GM23338 (cell line): ENCODE data around the gene TCERG1L. TPM values are rescaled to one million over a fixed set of nuclear protein-coding genes. Genes with fewer than 3 reads are reported as not detected.

Experiments
- ATAC-seq: fragments of 200-7000 bp; cut with Tn5 transposase; 3 replicates; pipeline ENCODE4 v1.9.1; 2020
- DNase-seq: peaks from one replicate; pipeline ENCODE4 v3.0.0-alpha.2; 2015; ENCODE audit warnings: low spot score
- H2AFZ ChIP-seq: fragments of 200-600 bp; sonication (generic); 2 replicates; pipeline ENCODE4 v1.8.0; 2016; ENCODE audit warnings: antibody characterized with exemption, mild to moderate bottlenecking, moderate library complexity
- H3F3A ChIP-seq: fragments of 200-600 bp; sonication (generic); replicated peaks from 2 replicates; pipeline ENCODE4 v1.8.0; 2017; ENCODE audit warnings: antibody characterized with exemption, mixed run types, low read depth
- H3K27ac ChIP-seq: fragments of 200-600 bp; sonication (generic); 2 replicates; pipeline ENCODE4 v1.6.1; 2016; ENCODE audit warnings: low read depth
- H3K27me3 ChIP-seq: fragments of 200-600 bp; sonication (generic); 2 replicates; pipeline ENCODE4 v1.8.0; 2016; ENCODE audit warnings: mild to moderate bottlenecking, mixed run types, moderate library complexity; ENCODE audit not compliant: insufficient read depth
- H3K36me3 ChIP-seq: fragments of 200-600 bp; sonication (generic); 2 replicates; pipeline ENCODE4 v1.8.0; 2016; ENCODE audit warnings: mild to moderate bottlenecking; ENCODE audit not compliant: insufficient read depth
- H3K4me1 ChIP-seq: fragments of 200-600 bp; sonication (generic); 2 replicates; pipeline ENCODE4 v1.8.0; 2016; ENCODE audit warnings: mild to moderate bottlenecking, moderate library complexity; ENCODE audit not compliant: insufficient read depth
- H3K4me2 ChIP-seq: fragments of 200-600 bp; sonication (generic); 2 replicates; pipeline ENCODE4 v1.7.1; 2017; ENCODE audit warnings: mixed run types
- H3K4me3 ChIP-seq: fragments of 200-600 bp; sonication (generic); 2 replicates; pipeline ENCODE4 v1.6.1; 2016; ENCODE audit warnings: mixed run types
- H3K79me2 ChIP-seq: fragments of 200-600 bp; sonication (generic); replicated peaks from 2 replicates; pipeline ENCODE4 v1.8.0; 2017; ENCODE audit warnings: mild to moderate bottlenecking; ENCODE audit not compliant: insufficient read depth
- H3K9me2 ChIP-seq: fragments of 200-600 bp; sonication (generic); 2 replicates; pipeline ENCODE4 v1.8.0; 2017; ENCODE audit not compliant: insufficient read depth
- H4K20me1 ChIP-seq: fragments of 200-600 bp; sonication (generic); replicated peaks from 2 replicates; pipeline ENCODE4 v1.8.0; 2017; ENCODE audit warnings: mild to moderate bottlenecking; ENCODE audit not compliant: insufficient read depth
- H3K27ac Mint-ChIP-seq: 2 replicates; pipeline ENCODE4 v1.8.0; 2020; ENCODE audit warnings: inconsistent platforms, mild to moderate bottlenecking, moderate library complexity, mixed read lengths
- H3K27me3 Mint-ChIP-seq: 3 replicates; pipeline ENCODE4 v1.8.0; 2022; ENCODE audit warnings: low read depth, mild to moderate bottlenecking, moderate library complexity, mixed read lengths, inconsistent platforms; ENCODE audit not compliant: insufficient read depth, poor library complexity
- H3K36me3 Mint-ChIP-seq: 3 replicates; pipeline ENCODE4 v1.8.0; 2021; ENCODE audit warnings: low read depth, mild to moderate bottlenecking, inconsistent platforms, moderate library complexity, mixed read lengths
- H3K4me1 Mint-ChIP-seq: 3 replicates; pipeline ENCODE4 v1.8.0; 2020; ENCODE audit warnings: mild to moderate bottlenecking, inconsistent platforms, mixed read lengths
- H3K4me3 Mint-ChIP-seq: 3 replicates; pipeline ENCODE4 v1.8.0; 2021; ENCODE audit warnings: moderate library complexity, mild to moderate bottlenecking, inconsistent platforms, mixed read lengths
- H3K9me3 Mint-ChIP-seq: 3 replicates; pipeline ENCODE4 v1.8.0; 2020; ENCODE audit warnings: moderate library complexity, mild to moderate bottlenecking, inconsistent platforms, mixed read lengths
- CREB1 ChIP-seq: fragments of 250-450 bp; sonication (Bioruptor Pico); IDR thresholded peaks from 2 replicates; pipeline ENCODE4 v1.5.0; 2020; ENCODE audit warnings: low read depth, mild to moderate bottlenecking, moderate library complexity
- EZH2phosphoT487 ChIP-seq: fragments of 200-600 bp; sonication (generic); IDR thresholded peaks from one replicate; pipeline ENCODE4 v1.8.1; 2018; ENCODE audit warnings: antibody characterized with exemption; ENCODE audit not compliant: unreplicated experiment
- NANOG ChIP-seq: IDR thresholded peaks from 2 replicates; pipeline ENCODE4 v1.6.1; 2016; ENCODE audit warnings: antibody characterized with exemption, borderline replicate concordance
- ZNF114 ChIP-seq: fragments of 250-450 bp; sonication (Bioruptor Pico); IDR thresholded peaks from 2 replicates; pipeline ENCODE4 v1.5.0; 2020; ENCODE audit warnings: mild to moderate bottlenecking, moderate library complexity
- ZNF331 ChIP-seq: fragments of 250-450 bp; sonication (Bioruptor Pico); IDR thresholded peaks from 2 replicates; pipeline ENCODE4 v1.5.0; 2020; ENCODE audit warnings: low read depth, mild to moderate bottlenecking, moderate library complexity
- polyA plus RNA-seq: library from polyadenylated mRNA; unstranded; fragments of >200 nt; fragmentation: Nextera tagmentation; extraction: Ambion mirVana; gene quantifications from 2 replicates; pipeline ENCODE4 v1.2.1, GENCODE V29; 2016
- total RNA-seq: library from RNA; depleted of rRNA; stranded (reverse); fragments of >200 nt; shearing (Covaris generic); gene quantifications from 2 replicates; pipeline ENCODE4 v1.2.3, GENCODE V29; 2014
- TF ChIP-seq, protein P1 (sequence below), 2 experiments: fragments of 200-600 bp in 1 of 2; sonication (generic) in 1 of 2; conservative IDR thresholded peaks; 2 replicates each; pipeline versions ENCODE4 v1.5.1 to v1.6.1; 2016 to 2017; ENCODE audit warnings: antibody characterized with exemption in 2 of 2, low read depth in 2 of 2, mild to moderate bottlenecking in 2 of 2, moderate library complexity in 1 of 2
- TF ChIP-seq, protein P2 (sequence below): IDR thresholded peaks from one replicate; pipeline ENCODE4 v1.6.1; 2018; ENCODE audit warnings: antibody characterized with exemption; ENCODE audit not compliant: unreplicated experiment
- TF ChIP-seq, protein P3 (sequence below): IDR thresholded peaks from 2 replicates; pipeline ENCODE4 v1.6.1; 2016; ENCODE audit warnings: antibody characterized with exemption

TCERG1L gene
- total and polyA plus RNA-seq, 2 experiments from 2014 or later: 3.9 to 5.5 TPM

DNA sequence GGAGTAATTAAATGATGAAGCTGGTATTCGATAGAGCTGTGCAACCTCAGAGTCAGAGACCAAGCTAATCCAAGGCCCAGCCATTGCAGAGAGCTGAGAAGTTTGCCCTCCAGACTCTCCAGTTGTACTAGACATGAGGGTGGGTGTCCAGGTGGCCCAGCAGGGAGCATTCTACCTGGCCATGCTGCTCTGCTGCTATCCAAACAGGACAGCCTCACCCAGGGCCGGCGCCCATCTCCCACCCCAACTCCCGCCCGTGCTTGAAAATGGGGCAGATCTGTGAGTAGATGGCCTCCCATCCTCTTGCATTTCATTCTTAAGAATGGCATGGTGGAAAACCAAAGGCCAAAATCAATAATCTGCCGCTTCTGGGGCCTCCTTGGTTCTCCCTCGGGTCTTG is 124.2 kb downstream of the TCERG1L start (continued):
- TF ChIP-seq, protein P1, sequence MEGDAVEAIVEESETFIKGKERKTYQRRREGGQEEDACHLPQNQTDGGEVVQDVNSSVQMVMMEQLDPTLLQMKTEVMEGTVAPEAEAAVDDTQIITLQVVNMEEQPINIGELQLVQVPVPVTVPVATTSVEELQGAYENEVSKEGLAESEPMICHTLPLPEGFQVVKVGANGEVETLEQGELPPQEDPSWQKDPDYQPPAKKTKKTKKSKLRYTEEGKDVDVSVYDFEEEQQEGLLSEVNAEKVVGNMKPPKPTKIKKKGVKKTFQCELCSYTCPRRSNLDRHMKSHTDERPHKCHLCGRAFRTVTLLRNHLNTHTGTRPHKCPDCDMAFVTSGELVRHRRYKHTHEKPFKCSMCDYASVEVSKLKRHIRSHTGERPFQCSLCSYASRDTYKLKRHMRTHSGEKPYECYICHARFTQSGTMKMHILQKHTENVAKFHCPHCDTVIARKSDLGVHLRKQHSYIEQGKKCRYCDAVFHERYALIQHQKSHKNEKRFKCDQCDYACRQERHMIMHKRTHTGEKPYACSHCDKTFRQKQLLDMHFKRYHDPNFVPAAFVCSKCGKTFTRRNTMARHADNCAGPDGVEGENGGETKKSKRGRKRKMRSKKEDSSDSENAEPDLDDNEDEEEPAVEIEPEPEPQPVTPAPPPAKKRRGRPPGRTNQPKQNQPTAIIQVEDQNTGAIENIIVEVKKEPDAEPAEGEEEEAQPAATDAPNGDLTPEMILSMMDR (conservative IDR thresholded peaks at IDR 0.05; ENCODE audit: low read depth in 2 of 2): no peak
- TF ChIP-seq EZH2phosphoT487: no peak
- no peak for TF ChIP-seq ZNF114 (CRISPR knock-in tag)
- TF ChIP-seq, protein P2, sequence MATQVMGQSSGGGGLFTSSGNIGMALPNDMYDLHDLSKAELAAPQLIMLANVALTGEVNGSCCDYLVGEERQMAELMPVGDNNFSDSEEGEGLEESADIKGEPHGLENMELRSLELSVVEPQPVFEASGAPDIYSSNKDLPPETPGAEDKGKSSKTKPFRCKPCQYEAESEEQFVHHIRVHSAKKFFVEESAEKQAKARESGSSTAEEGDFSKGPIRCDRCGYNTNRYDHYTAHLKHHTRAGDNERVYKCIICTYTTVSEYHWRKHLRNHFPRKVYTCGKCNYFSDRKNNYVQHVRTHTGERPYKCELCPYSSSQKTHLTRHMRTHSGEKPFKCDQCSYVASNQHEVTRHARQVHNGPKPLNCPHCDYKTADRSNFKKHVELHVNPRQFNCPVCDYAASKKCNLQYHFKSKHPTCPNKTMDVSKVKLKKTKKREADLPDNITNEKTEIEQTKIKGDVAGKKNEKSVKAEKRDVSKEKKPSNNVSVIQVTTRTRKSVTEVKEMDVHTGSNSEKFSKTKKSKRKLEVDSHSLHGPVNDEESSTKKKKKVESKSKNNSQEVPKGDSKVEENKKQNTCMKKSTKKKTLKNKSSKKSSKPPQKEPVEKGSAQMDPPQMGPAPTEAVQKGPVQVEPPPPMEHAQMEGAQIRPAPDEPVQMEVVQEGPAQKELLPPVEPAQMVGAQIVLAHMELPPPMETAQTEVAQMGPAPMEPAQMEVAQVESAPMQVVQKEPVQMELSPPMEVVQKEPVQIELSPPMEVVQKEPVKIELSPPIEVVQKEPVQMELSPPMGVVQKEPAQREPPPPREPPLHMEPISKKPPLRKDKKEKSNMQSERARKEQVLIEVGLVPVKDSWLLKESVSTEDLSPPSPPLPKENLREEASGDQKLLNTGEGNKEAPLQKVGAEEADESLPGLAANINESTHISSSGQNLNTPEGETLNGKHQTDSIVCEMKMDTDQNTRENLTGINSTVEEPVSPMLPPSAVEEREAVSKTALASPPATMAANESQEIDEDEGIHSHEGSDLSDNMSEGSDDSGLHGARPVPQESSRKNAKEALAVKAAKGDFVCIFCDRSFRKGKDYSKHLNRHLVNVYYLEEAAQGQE: no peak
- TF ChIP-seq, protein P3, sequence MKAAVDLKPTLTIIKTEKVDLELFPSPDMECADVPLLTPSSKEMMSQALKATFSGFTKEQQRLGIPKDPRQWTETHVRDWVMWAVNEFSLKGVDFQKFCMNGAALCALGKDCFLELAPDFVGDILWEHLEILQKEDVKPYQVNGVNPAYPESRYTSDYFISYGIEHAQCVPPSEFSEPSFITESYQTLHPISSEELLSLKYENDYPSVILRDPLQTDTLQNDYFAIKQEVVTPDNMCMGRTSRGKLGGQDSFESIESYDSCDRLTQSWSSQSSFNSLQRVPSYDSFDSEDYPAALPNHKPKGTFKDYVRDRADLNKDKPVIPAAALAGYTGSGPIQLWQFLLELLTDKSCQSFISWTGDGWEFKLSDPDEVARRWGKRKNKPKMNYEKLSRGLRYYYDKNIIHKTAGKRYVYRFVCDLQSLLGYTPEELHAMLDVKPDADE: no peak
- no peak for TF ChIP-seq NANOG
- no peak for TF ChIP-seq CREB1 (CRISPR knock-in tag)

DNA sequence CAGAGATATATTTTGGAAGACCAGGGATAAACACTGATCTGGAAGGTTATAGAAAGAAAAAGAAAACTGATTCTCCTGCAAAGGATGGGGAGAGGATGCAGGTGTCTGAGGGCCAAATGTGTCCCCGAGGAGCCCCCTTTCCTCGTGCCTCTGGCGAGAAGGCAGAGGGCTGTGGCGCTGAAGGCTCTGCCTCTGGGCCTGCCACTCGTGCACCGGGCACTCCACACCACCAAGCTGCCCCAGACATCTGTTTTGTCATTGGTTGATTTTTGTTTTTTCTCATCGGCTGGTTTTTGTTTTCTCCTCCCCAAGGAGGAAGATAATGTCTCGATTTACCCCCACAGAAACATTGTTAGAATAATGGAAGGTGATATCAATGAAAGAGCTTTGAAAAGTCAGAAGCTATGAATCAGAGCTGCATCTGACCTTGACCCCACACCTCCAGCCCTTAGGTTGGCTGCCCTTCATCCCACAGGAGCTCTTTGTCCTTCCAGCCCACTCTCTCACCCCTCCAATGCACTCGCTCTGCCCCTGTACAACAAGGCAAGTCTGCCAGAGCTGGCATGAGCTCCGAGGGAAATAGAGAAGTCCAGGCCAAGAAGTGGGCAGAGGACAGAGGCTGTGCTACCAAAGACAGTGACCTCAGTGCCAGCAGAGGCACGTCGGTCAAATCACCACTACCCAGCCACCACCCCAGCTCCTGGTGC is 124.8 kb downstream of the TCERG1L start:
- Histone ChIP-seq H3K79me2 (no peaks in the 10 kb centered on the region), H4K20me1 (no peaks in the 10 kb centered on the region), H3K9me2 (no peaks in the 10 kb centered on the region), H3K27ac (no peak overlapping the region), H3K4me1 (no peaks in the 10 kb centered on the region), H2AFZ (no peak overlapping the region), H3K4me2 (no peak overlapping the region), H3K4me3 (no peak overlapping the region), H3F3A (no peaks in the 10 kb centered on the region), H3K36me3 (no peaks in the 10 kb centered on the region), H3K27me3 (no peaks in the 10 kb centered on the region)
- ATAC-seq: no peak
- peaks cover 76% of the 10 kb centered on the region for H3K9me3 Mint-ChIP-seq
- peaks cover 22% of the 10 kb centered on the region; the same call in 2 of the 3 replicates for H3K36me3 Mint-ChIP-seq
- no peak overlapping the region for H3K4me3 Mint-ChIP-seq
- H3K27me3 Mint-ChIP-seq: no peaks in the 10 kb centered on the region
- no peak for DNase-seq
- H3K27ac Mint-ChIP-seq: no peak overlapping the region
- H3K4me1 Mint-ChIP-seq: no peaks in the 10 kb centered on the region
- TF ChIP-seq EZH2phosphoT487 (no peak), ZNF114 (CRISPR knock-in tag) (no peak), ZNF331 (CRISPR knock-in tag) (no peak)
- TF ChIP-seq, protein P1 (conservative IDR thresholded peaks at IDR 0.05; ENCODE audit: low read depth in 2 of 2): no peak
